NB4 (cell line): Measurements from ENCODE around the gene CTNNAL1.

Source experiments
- CTCF ChIP-seq: IDR thresholded peaks from one replicate; pipeline ENCODE4 v1.5.1; 2012; ENCODE audit warnings: low read depth, low read length
- MAX ChIP-seq: IDR thresholded peaks from 2 replicates; pipeline ENCODE4 v1.6.1; 2011; ENCODE audit warnings: low read depth, low read length
- POLR2A ChIP-seq: IDR thresholded peaks from 2 replicates; pipeline ENCODE4 v1.6.1; 2011; ENCODE audit warnings: mild to moderate bottlenecking; ENCODE audit not compliant: insufficient read length; ENCODE audit errors: extremely low read depth

GRCh38 chr9:109036744-109037680 lies 23.7 kb upstream of the CTNNAL1 start:
- TF ChIP-seq CTCF (no peak), MAX (no peak), POLR2A (no peak)
